Esophagus squamous epithelium (tissue), 4 donors: ENCODE measurements around the gene SHC2.
"Not testable (repeated sequence)": the region's sequence is repeated elsewhere in the genome, so short reads cannot be mapped to it uniquely, and the experiment has no call there.

Experiments
- POLR2A ChIP-seq, 4 donors: fragments of 450-650 bp; IDR thresholded peaks; one replicate each; pipeline ENCODE4 v1.6.1; 2017; ENCODE audit warnings: antibody characterized with exemption in 4 of 4, mild to moderate bottlenecking in 4 of 4, moderate library complexity in 3 of 4
- TF ChIP-seq, protein P1 (sequence below), 6 experiments: fragments of 450-650 bp in 4 of 6; fragments of 200-600 bp in 2 of 6; sonication (generic) in 2 of 6; IDR thresholded peaks; one replicate each; pipeline ENCODE4 v1.5.1; 2016 to 2019; ENCODE audit warnings: antibody characterized with exemption in 6 of 6, mild to moderate bottlenecking in 4 of 6, moderate library complexity in 4 of 6

DNA sequence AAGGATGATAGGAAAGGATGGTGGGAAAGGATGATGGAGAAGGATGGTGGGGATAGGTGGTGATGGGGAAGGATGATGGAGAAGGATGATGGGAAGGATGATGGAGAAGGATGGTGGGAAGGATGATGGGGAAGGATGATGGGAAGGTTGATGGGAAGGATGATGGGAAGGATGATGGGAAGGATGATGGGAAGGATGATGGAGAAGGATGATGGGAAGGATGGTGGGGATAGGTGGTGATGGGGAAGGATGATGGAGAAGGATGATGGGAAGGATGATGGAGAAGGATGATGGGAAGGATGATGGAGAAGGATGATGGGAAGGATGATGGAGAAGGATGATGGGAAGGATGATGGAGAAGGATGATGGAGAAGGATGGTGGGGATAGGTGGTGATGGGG, 67.3 kb downstream of the SHC2 start:
- TF ChIP-seq, protein P1, sequence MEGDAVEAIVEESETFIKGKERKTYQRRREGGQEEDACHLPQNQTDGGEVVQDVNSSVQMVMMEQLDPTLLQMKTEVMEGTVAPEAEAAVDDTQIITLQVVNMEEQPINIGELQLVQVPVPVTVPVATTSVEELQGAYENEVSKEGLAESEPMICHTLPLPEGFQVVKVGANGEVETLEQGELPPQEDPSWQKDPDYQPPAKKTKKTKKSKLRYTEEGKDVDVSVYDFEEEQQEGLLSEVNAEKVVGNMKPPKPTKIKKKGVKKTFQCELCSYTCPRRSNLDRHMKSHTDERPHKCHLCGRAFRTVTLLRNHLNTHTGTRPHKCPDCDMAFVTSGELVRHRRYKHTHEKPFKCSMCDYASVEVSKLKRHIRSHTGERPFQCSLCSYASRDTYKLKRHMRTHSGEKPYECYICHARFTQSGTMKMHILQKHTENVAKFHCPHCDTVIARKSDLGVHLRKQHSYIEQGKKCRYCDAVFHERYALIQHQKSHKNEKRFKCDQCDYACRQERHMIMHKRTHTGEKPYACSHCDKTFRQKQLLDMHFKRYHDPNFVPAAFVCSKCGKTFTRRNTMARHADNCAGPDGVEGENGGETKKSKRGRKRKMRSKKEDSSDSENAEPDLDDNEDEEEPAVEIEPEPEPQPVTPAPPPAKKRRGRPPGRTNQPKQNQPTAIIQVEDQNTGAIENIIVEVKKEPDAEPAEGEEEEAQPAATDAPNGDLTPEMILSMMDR (IDR thresholded peaks at IDR 0.05), result not testable (repeated sequence)
- TF ChIP-seq POLR2A (IDR thresholded peaks at IDR 0.05), result not testable (repeated sequence)
